Stomach (tissue), 4 donors: Measurements from ENCODE around the gene ARL6.

Experiments used
- CTCF ChIP-seq, 7 experiments: fragments of 450-650 bp in 4 of 7; fragments of 200-600 bp in 3 of 7; sonication (generic) in 3 of 7; IDR thresholded peaks; one replicate each; pipeline ENCODE4 v1.5.1; 2016 to 2019; ENCODE audit warnings: antibody characterized with exemption in 7 of 7, control low read depth in 2 of 7, mild to moderate bottlenecking in 1 of 7
- EP300 ChIP-seq: sonication (generic); formaldehyde crosslinking; IDR thresholded peaks from one replicate; pipeline ENCODE4 v1.6.1; 2017; ENCODE audit warnings: antibody characterized with exemption
- POLR2A ChIP-seq, 4 donors: fragments of 450-650 bp; IDR thresholded peaks; one replicate each; pipeline ENCODE4 v1.6.1; 2016; ENCODE audit warnings: antibody characterized with exemption in 4 of 4, control low read depth in 2 of 4, mild to moderate bottlenecking in 1 of 4, moderate library complexity in 1 of 4
- POLR2AphosphoS5 ChIP-seq, 3 donors: sonication (generic); formaldehyde crosslinking; IDR thresholded peaks; one replicate each; pipeline ENCODE4 v1.6.1; 2016; ENCODE audit warnings: antibody characterized with exemption in 3 of 3

GRCh38 chr3:97778152-97778551, 13.6 kb downstream of the ARL6 start:
- TF ChIP-seq POLR2AphosphoS5 (IDR thresholded peaks at IDR 0.05) (no peak), CTCF (IDR thresholded peaks at IDR 0.05) (no peak), POLR2A (IDR thresholded peaks at IDR 0.05) (no peak), EP300 (no peak)
